HG03575 (cell line): Measurements from ENCODE around the gene BMPR1A.
"Not testable (repeated sequence)": the region's sequence is repeated elsewhere in the genome, so short reads cannot be mapped to it uniquely, and the experiment has no call there.

ENCODE experiments used
- ATAC-seq: cut with Tn5 transposase; IDR thresholded peaks from one replicate; pipeline ENCODE4 v1.9.1; 2021; ENCODE audit not compliant: unreplicated experiment, insufficient number of reproducible peaks, low FRiP score; ENCODE audit errors: extremely low read depth

Gene BMPR1A

DNA sequence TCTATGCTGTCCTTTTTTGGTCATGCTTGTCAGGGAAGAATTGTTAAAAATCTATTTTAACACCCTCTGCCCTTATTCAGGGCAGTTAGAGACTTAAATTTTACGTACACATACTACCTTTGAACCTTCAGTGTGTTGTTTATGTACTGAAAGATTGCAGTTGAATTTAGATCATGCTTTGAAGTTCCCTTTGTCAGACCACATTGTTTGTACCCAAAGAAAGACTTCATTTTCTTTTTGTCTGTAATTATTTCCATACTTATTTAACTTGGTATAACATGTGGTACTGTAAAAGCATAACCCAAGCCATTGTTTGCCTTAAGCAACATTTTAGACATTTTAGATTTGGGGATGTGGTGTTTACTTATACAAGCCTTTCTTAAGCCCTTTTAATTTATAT is 104.9 kb downstream of the BMPR1A start:
- ATAC-seq: no peak

DNA sequence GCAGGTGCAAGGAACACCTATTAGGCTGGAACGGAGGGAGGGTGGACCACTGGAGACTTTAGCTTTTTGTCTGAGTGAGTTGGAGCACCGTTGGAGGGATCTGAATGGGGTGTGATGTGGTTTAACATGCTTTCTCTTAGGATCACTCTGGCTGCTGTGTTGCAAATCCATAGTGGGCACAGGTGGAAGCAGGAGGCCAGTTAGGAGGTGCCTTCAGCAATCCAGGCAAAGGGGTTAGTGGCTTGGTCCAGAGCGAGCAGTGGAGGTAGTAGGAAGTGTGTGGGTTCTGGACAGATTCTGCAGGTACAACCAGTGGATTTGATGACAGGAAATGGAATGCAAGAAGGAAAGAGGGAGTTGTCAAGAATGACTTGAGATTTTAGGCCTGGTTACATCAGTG is 106.0 kb downstream of the BMPR1A start:
- no peak for ATAC-seq

DNA sequence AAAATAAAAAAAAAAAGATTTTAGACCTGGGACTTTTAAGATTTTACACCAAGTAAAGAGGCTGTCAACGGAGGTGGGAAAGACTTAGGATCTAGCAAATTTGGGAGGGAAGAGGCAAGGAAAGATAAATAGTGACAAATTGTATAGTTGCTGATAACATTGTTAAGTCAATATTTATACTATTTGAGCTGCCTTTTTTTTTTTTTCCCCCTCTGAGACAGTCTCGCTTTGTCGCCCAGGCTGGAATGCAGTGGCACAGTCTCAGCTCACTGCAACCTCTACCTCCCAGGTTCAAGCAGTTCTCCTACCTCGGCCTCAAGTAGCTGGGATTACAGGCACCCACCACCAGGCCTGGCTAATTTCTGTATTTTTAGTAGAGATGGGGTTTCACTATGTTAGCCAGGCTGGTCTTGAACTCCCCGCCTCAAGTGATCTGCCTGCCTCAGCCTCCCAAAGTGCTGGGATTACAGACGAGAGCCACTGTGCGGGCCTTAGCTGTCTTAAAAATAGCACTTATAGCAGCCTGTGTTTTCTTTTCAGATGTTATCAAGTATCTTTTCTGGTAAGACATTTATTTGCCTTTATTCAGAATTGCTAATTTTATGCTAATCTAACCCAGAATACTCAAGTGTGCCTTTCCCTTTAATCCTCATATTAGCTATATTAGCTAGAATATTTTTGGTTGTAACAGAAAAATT is 106.5 kb downstream of the BMPR1A start:
- ATAC-seq: no peak

DNA sequence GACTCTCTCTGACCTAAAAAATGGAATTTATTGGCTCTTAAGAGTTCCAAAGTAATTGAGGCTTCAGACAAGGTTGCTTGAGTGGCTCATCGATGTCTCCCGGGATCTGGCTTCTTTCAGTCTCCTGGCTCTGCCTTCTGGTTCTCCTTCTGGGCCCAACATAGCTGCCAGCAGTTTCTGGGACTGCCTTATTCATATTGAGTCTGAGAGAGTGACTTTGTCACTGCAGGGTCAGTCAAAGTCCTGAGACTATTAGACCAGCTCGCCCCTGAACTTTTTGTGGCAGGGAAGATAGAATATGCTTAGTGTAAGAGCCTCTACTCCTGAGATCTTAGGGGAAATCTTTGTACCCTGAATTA is 107.0 kb downstream of the BMPR1A start:
- ATAC-seq: no peak

DNA sequence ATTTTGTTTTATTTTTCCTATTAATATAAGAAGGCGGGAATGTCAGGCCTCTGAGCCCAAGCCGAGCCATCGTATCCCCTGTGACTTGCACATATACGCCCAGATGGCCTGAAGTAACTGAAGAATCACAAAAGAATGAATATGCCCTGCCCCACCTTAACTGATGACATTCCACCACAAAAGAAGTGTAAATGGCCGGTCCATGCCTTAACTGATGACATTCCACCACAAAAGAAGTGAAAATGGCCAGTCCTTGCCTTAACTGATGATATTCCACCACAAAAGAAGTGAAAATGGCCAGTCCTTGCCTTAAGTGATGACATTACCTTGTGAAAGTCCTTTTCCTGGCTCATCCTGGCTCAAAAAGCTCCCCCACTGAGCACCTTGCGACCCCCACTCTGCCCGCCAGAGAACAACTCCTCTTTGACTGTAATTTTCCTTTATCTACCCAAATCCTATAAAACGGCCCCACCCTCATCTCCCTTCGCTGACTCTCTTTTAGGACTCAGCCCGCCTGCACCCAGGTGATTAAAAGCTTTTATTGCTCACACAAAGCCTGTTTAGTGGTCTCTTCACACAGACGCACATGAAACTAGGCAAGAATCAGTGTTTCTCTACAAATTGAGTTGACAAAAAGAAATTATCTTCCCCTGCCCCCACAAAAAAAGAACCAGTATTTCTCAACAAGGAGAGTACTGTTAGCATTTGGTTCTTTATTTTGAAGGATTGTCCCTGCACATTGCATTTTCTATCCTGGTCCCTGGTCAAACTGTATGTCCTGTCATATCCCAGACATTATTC is 108.8 kb downstream of the BMPR1A start:
- ATAC-seq: not testable (repeated sequence)

- ATAC-seq: no peak
Observed at GRCh38 chr10:86867149-86867548, 110.7 kb downstream of the BMPR1A start.

DNA sequence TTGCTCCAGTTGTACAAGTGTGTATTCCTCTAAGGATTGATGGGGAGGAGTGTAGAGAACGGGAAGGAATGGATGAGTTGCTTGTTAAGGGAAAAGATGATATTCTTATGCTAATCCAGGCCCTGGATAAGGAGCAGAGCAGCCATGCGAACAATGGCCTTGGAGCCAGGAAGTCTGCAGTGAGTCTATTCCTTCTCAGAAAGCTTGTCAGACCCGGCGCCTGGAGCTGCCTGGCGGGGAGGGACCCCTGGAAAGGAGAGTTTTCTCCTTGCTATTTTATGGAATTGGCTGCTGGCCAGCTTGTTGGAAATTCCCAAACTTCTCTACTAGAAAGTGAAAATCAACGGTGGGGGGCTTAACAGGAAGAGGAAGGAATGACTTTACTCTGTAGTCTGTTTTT is 111.9 kb downstream of the BMPR1A start:
- no peak for ATAC-seq

DNA sequence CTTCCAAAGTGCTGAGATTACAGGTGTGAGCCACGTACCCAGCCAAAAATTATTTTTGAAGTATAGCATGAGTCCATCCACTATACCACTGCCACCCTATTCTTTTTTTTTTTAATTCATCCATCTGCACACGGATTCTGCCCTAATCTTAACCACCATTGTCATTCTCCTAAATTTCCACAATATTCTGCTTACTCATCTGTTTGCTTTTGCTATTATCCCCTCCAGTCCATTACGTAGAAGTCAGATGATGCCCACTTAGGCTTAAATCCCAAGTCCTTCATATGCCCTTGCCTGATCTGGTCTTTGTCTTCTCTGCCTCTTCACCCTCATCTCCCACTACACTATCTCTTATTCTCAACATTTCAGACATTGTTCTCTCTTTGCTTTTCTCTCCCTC is 114.3 kb downstream of the BMPR1A start:
- no peak for ATAC-seq

GRCh38 chr10:86871563-86872183 is 115.3 kb downstream of the BMPR1A start:
- no peak for ATAC-seq

DNA sequence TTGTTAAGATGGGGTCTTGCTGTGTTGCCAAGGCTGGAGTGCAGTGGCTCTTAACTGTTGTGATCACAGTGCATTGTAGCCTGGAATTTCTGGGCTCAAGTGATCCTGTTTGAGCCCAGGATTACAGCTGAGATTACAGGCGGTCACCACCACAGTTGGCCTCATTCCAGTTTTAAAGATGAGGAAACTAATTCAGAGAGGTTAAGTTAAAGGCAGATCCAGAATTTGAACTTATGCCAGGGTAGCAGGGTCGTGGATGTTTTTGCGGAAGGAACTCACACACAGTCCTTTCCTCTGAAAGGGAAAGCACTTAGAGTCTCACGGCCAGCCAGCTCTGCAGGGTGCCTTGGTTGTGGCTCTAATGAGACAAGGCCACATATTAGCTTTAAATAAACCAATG is 116.3 kb downstream of the BMPR1A start:
- ATAC-seq: no peak

DNA sequence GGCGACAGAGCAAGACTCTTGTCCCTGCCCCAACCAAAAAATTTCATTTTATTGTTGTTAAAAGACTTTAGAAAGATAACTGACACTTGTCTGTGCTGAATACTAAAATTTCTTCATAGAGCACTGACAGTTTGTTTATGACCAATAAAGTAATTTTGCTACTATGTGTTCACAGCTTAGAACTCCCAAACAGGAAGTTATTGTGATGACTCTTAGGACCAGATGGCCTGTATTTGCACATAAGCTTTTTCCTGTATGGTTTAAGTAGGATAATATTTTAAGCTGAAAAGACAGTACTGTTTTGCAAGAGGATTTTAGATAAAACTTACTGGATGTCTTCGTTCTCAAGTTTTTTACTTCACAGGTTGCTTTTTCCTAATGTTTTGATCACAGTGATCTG is 120.3 kb downstream of the BMPR1A start:
- no peak for ATAC-seq

GRCh38 chr10:86878983-86879713 is 122.7 kb downstream of the BMPR1A start:
- ATAC-seq: no peak

DNA sequence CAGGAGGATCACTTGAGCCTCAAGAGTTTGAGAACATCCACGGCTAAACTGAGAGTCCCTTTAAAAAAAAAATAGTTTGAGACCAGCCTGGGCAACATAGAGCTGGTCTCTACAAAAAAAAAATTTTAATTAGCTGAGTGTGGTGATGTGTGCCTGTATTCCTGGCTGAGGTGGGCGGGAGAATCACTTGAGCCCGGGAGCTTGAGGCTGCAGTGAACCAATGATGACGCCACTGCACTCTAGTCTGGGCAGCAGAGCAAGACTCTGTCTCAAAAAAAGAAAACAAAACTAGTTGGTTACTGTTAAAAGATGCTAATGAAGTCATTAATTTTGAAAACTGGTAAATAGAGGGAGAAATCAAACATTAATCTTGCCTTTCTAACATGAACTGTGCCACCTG is 124.6 kb downstream of the BMPR1A start:
- no peak for ATAC-seq

DNA sequence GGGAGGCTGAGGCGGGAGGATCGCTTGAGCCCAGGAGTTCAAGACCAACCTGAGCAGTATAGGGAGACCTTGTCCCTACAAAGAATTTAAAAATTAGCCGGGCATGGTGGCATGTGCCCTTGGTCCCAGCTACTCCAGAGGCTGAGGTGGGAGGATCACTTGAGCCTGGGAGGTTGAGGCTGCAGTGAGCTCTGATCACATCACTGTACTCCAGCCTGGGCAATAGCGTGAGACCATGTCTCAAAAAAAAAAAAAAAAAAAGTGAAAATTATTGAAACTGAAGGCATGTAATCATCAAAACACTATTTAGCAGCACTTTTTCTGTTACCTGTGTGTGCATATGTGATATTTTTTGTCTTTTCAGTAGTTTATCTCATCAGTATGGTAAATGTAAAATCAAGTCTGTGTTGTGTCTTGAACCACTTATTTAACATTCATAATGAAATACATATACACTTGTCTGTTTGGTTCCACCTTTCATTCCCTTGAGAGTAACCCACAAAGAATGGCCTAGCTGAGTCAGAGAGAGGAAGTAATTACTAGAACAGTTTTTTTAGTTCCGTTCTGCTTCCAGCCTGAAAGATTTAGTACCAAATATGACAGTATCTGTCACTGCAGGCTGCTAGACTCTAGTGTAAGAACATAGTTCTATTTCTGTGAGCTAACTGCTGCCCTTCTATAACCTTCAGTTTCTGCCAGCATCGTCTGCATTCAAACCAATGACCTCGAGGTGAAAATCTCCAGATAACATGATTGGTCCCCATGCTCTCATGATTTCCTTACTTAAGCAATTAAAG is 132.4 kb downstream of the BMPR1A start:
- peak; percentile 97 for ATAC-seq

DNA sequence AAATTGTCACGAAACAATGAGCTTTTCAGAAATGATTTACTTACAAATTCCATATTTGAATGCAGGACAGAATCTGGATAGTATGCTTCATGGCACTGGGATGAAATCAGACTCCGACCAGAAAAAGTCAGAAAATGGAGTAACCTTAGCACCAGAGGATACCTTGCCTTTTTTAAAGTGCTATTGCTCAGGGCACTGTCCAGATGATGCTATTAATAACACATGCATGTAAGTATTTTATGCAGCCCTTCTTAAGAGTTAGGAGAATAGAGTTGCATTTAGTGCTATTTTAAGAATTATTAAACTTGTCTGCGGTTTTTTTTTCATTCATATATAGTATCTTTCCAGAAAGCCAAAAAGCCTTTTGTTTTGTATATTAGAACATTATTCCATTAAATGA is 133.6 kb downstream of the BMPR1A start:
- no peak for ATAC-seq

DNA sequence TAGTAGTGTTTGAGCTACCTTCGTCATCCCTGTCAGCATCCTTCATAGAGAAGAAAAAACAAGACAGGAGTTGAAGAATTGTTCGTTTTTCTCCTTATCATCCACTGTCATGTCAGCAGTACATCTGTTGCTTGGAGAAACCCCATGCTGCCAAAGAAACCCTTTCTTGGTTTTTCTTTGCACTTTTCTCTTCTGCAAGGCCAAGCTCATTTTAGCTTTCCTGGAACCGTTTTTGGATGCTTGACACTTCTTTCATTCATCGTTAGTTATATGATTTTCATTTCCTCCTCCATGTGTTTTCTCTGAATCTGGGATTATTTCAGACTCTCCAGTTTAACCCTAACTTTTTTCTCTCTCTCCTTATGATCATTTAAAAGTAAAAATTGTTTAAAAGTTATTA is 142.1 kb downstream of the BMPR1A start:
- no peak for ATAC-seq

DNA sequence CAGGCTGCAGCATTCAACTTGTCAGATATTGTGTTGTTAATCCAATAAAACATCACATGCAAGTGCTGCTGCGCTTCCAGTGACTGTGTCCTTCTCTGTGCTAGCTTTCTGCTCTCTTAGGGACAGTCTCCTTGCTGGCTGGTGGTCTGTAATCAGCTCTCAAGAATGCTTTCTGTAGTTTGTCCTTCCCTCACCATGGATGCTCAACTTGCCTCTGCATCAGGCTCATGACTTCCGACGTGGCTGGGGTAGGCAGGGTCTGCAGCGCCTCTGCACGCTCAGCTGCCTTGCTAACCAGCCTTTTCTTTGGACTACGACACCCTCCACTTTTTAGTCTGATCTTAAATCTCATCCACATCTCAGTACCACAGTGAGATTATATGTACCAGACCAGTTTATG is 142.7 kb downstream of the BMPR1A start:
- ATAC-seq: no peak

DNA sequence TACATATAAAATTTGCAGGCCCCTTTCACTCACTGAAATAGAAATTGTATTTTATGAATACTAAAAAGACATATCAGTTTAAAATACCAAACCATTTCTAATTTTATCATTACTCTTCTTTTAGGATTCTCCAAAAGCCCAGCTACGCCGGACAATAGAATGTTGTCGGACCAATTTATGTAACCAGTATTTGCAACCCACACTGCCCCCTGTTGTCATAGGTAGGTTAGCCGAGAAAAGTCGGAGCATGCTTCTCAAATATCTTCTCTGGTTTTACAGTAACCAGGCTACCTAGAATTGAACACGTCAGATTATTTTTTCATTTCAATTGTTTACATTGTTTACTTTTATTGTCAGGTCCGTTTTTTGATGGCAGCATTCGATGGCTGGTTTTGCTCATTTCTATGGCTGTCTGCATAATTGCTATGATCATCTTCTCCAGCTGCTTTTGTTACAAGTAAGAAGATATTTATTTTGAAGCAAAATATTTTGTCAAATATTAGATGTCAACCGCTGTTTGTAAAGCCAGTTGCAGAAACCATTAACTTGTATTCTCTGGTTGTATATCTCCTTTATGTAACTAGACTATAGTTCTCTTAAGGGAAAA is 143.4 kb downstream of the BMPR1A start:
- ATAC-seq: no peak

DNA sequence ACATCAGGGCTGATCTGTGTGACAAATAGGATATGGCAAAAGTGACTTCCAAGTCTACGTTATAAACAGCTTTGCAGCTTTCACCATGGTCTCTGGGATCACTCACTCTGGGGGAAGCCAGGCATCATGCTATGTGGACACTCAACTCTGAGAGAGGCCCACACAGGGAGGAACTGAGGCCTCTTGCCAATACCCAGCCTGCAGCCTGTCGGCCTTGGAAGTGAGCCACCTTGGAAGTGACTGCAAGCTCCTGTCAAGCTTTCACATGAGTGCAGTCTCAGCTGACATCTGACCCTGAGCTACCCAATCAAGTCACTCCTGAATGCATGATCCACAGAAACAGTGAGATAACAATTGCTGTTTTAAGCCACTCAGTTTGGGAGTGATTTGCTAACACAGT is 144.5 kb downstream of the BMPR1A start:
- ATAC-seq: no peak
